Astrocyte (in vitro differentiated cells and primary cell): ENCODE data around the gene NF2. TPM values are rescaled to one million over a fixed set of nuclear protein-coding genes. Genes with fewer than 3 reads are reported as not detected.

Experiments used
- DNase-seq: peaks from one replicate; pipeline ENCODE4 v3.0.0-alpha.2; 2010; ENCODE audit warnings: low read depth
- FAIRE-seq: peaks from 2 replicates; lab custom pipeline; 2011; peaks lifted over from hg19 to GRCh38; lab: Jason Lieb, UNC
- H2AFZ ChIP-seq: 2 replicates; pipeline ENCODE4 v1.6.0; 2012; ENCODE audit warnings: low read depth, low read length, inconsistent platforms
- H3K27ac ChIP-seq: 2 replicates; pipeline ENCODE4 v1.5.1; 2011; ENCODE audit warnings: low read depth, low read length, inconsistent platforms
- H3K27me3 ChIP-seq: 2 replicates; pipeline ENCODE4 v1.6.0; 2011; ENCODE audit warnings: low read length, inconsistent platforms; ENCODE audit not compliant: insufficient read depth
- H3K36me3 ChIP-seq: 2 replicates; pipeline ENCODE4 v1.5.1; 2011; ENCODE audit warnings: low read length, inconsistent platforms; ENCODE audit not compliant: insufficient read depth
- H3K4me1 ChIP-seq: 2 replicates; pipeline ENCODE4 v1.5.1; 2011; ENCODE audit warnings: low read length, inconsistent platforms; ENCODE audit not compliant: insufficient read depth
- H3K4me2 ChIP-seq: 2 replicates; pipeline ENCODE4 v1.6.0; 2012; ENCODE audit warnings: low read length, inconsistent platforms
- H3K4me3 ChIP-seq: 2 replicates; pipeline ENCODE4 v1.5.1; 2011; ENCODE audit warnings: low read depth, mild to moderate bottlenecking, low read length, inconsistent platforms; ENCODE audit not compliant: insufficient read depth
- H3K79me2 ChIP-seq: 2 replicates; pipeline ENCODE4 v1.6.0; 2012; ENCODE audit warnings: mild to moderate bottlenecking, low read length, inconsistent platforms; ENCODE audit not compliant: insufficient read depth
- H3K9ac ChIP-seq: 2 replicates; pipeline ENCODE4 v1.6.0; 2012; ENCODE audit warnings: mild to moderate bottlenecking, low read length, inconsistent platforms
- H3K9me3 ChIP-seq: 2 replicates; pipeline ENCODE4 v1.5.1; 2012; ENCODE audit warnings: low read depth, mild to moderate bottlenecking, low read length, inconsistent platforms; ENCODE audit not compliant: insufficient read depth
- H4K20me1 ChIP-seq: 2 replicates; pipeline ENCODE4 v1.6.0; 2012; ENCODE audit warnings: low read length, inconsistent platforms; ENCODE audit not compliant: insufficient read depth
- H3K27ac Mint-ChIP-seq: one replicate; pipeline ENCODE4 v1.8.0; 2021; ENCODE audit warnings: mild to moderate bottlenecking, mixed read lengths; ENCODE audit not compliant: unreplicated experiment
- H3K27me3 Mint-ChIP-seq: one replicate; pipeline ENCODE4 v1.8.0; 2021; ENCODE audit warnings: low read depth, mixed read lengths; ENCODE audit not compliant: unreplicated experiment
- H3K36me3 Mint-ChIP-seq: one replicate; pipeline ENCODE4 v1.8.0; 2021; ENCODE audit warnings: low read depth, mixed read lengths; ENCODE audit not compliant: unreplicated experiment
- H3K4me1 Mint-ChIP-seq: one replicate; pipeline ENCODE4 v1.8.0; 2021; ENCODE audit warnings: low read depth, mixed read lengths; ENCODE audit not compliant: unreplicated experiment
- H3K4me3 Mint-ChIP-seq: one replicate; pipeline ENCODE4 v1.8.0; 2021; ENCODE audit warnings: mild to moderate bottlenecking, moderate library complexity, mixed read lengths; ENCODE audit not compliant: unreplicated experiment
- H3K9me3 Mint-ChIP-seq: one replicate; pipeline ENCODE4 v1.8.0; 2021; ENCODE audit warnings: mild to moderate bottlenecking, mixed read lengths; ENCODE audit not compliant: unreplicated experiment
- CTCF ChIP-seq: IDR thresholded peaks from 2 replicates; pipeline ENCODE4 v1.5.1; 2011; ENCODE audit warnings: low read depth, mild to moderate bottlenecking, inconsistent platforms, low read length, moderate library complexity; ENCODE audit not compliant: insufficient read depth
- EZH2 ChIP-seq: IDR thresholded peaks from 2 replicates; pipeline ENCODE4 v1.6.1; 2012; ENCODE audit warnings: mild to moderate bottlenecking, low read length, inconsistent platforms; ENCODE audit not compliant: insufficient read depth
- total RNA-seq: library from RNA; stranded (reverse); gene quantifications from 2 replicates; pipeline ENCODE4 v1.2.1, GENCODE V29; 2021

Gene NF2
- total RNA-seq, 1 donor from 2014 or later = 93.4 TPM

GRCh38 chr22:29625090-29625825, 21.8 kb downstream of the NF2 start:
- no peaks in the 10 kb centered on the region for H3K9me3 Mint-ChIP-seq
- Histone ChIP-seq H3K4me3 (no peak overlapping the region), H3K4me2 (peak overlapping the region; percentile 74), H3K27me3 (no peaks in the 10 kb centered on the region), H3K27ac (peak overlapping the region; percentile 98), H3K36me3 (no peaks in the 10 kb centered on the region), H4K20me1 (no peaks in the 10 kb centered on the region), H3K9me3 (no peaks in the 10 kb centered on the region), H3K79me2 (peaks cover 85% of the 10 kb centered on the region), H2AFZ (no peak overlapping the region), H3K4me1 (peaks cover 76% of the 10 kb centered on the region), H3K9ac (peak overlapping the region; percentile 81)
- TF ChIP-seq EZH2 (no peak), CTCF (peak; percentile 99)
- DNase-seq (peak; percentile 69), FAIRE-seq (peak; percentile 93)
- no peaks in the 10 kb centered on the region for H3K27me3 Mint-ChIP-seq
- peaks cover 65% of the 10 kb centered on the region for H3K4me1 Mint-ChIP-seq
- H3K36me3 Mint-ChIP-seq = no peaks in the 10 kb centered on the region
- peak overlapping the region; percentile 94 for H3K27ac Mint-ChIP-seq
- peak overlapping the region; percentile 52 for H3K4me3 Mint-ChIP-seq

- Mint-ChIP-seq H3K36me3 (no peaks in the 10 kb centered on the region), H3K27ac (peak overlapping the region; percentile 94), H3K4me3 (peak overlapping the region; percentile 34), H3K9me3 (no peaks in the 10 kb centered on the region), H3K4me1 (peaks cover 62% of the 10 kb centered on the region), H3K27me3 (no peaks in the 10 kb centered on the region)
- H2AFZ ChIP-seq = no peak overlapping the region
- H3K79me2 ChIP-seq = peaks cover 88% of the 10 kb centered on the region
- H3K9me3 ChIP-seq = no peaks in the 10 kb centered on the region
- no peaks in the 10 kb centered on the region for H3K27me3 ChIP-seq
- H3K27ac ChIP-seq = peak overlapping the region; percentile 98
- DNase-seq (peak; percentile 93), FAIRE-seq (peak; percentile 83)
- peaks cover 75% of the 10 kb centered on the region for H3K4me1 ChIP-seq
- no peak overlapping the region for H3K4me3 ChIP-seq
- H3K9ac ChIP-seq = peak overlapping the region; percentile 81
- no peaks in the 10 kb centered on the region for H4K20me1 ChIP-seq
- H3K36me3 ChIP-seq = no peaks in the 10 kb centered on the region
- TF ChIP-seq EZH2 (no peak), CTCF (no peak)
- peak overlapping the region; percentile 74 for H3K4me2 ChIP-seq
Observed at GRCh38 chr22:29626497-29627195, 23.2 kb downstream of the NF2 start.

GRCh38 chr22:29627196-29627535, 23.7 kb downstream of the NF2 start:
- H3K27ac Mint-ChIP-seq = peak overlapping the region; percentile 94
- no peaks in the 10 kb centered on the region for H3K9me3 Mint-ChIP-seq
- no peak for FAIRE-seq

More at GRCh38 chr22:29627196-29627535, 23.7 kb downstream of the NF2 start:
- peak overlapping the region; percentile 40 for H3K4me3 Mint-ChIP-seq
- Histone ChIP-seq H2AFZ (no peak overlapping the region), H3K9me3 (no peaks in the 10 kb centered on the region), H3K79me2 (peaks cover 93% of the 10 kb centered on the region), H3K27me3 (no peaks in the 10 kb centered on the region), H3K4me3 (no peak overlapping the region), H3K36me3 (no peaks in the 10 kb centered on the region), H4K20me1 (no peaks in the 10 kb centered on the region), H3K4me1 (peaks cover 72% of the 10 kb centered on the region), H3K27ac (peak overlapping the region; percentile 98), H3K9ac (peak overlapping the region; percentile 81), H3K4me2 (peak overlapping the region; percentile 74)
- H3K4me1 Mint-ChIP-seq = peaks cover 57% of the 10 kb centered on the region
- H3K27me3 Mint-ChIP-seq = no peaks in the 10 kb centered on the region
- DNase-seq = no peak
- no peaks in the 10 kb centered on the region for H3K36me3 Mint-ChIP-seq
- TF ChIP-seq CTCF (no peak), EZH2 (no peak)
